Body of pancreas (tissue), 4 donors: Measurements from ENCODE around the gene LPCAT1. TPM values are rescaled to one million over a fixed set of nuclear protein-coding genes. Genes with fewer than 3 reads are reported as not detected.

ENCODE experiments used
- ATAC-seq: fragments of 150-250 bp; one replicate; pipeline ENCODE4 v1.9.1; 2016
- DNase-seq, 4 donors: peaks; one replicate each; pipeline ENCODE4 v3.0.0-alpha.2; 2019
- H3K27ac ChIP-seq, 4 donors: fragments of 200-600 bp; sonication (generic); 1 replicate in 3 of 4; 2 replicates in 1 of 4; pipeline versions ENCODE4 v1.5.1 to v1.6.1; 2016 to 2019; ENCODE audit warnings: mild to moderate bottlenecking in 1 of 4, mixed read lengths in 1 of 4, moderate library complexity in 1 of 4
- H3K27me3 ChIP-seq, 2 donors: fragments of 200-600 bp; sonication (generic); one replicate each; pipeline ENCODE4 v1.6.0; 2016; ENCODE audit warnings: mild to moderate bottlenecking in 1 of 2
- H3K36me3 ChIP-seq, 2 donors: fragments of 200-600 bp; sonication (generic); replicated peaks in 1 of 2; 2 replicates each; pipeline ENCODE4 v1.5.1; 2016; ENCODE audit warnings: low read depth in 2 of 2; ENCODE audit not compliant: insufficient read depth in 1 of 2
- H3K4me1 ChIP-seq: fragments of 200-600 bp; sonication (generic); one replicate; pipeline ENCODE4 v1.6.0; 2016
- H3K4me3 ChIP-seq, 2 donors: fragments of 200-600 bp; sonication (generic); 1 replicate in 1 of 2; 2 replicates in 1 of 2; pipeline ENCODE4 v1.5.1; 2016 to 2019
- H3K9me3 ChIP-seq, 3 donors: fragments of 200-600 bp; sonication (generic); 1 replicate in 2 of 3; 2 replicates in 1 of 3; pipeline ENCODE4 v1.5.1; 2016
- CTCF ChIP-seq, 7 experiments: fragments of 450-650 bp in 4 of 7; fragments of 200-600 bp in 3 of 7; sonication (generic) in 3 of 7; IDR thresholded peaks; one replicate each; pipeline ENCODE4 v1.5.1; 2016 to 2019; ENCODE audit warnings: antibody characterized with exemption in 7 of 7
- POLR2A ChIP-seq, 3 donors: fragments of 450-650 bp; IDR thresholded peaks; one replicate each; pipeline ENCODE4 v1.6.1; 2016; ENCODE audit warnings: antibody characterized with exemption in 3 of 3, mild to moderate bottlenecking in 2 of 3
- WGBS, 2 donors: methylation state at CpG; one replicate each; pipeline ENCODE4 v1.1.5; 2017; 5-methylcytosine and 5-hydroxymethylcytosine counted together
- intact Hi-C: fragments of 100-400 bp; cut with DNase I; formaldehyde crosslinking; loops from one replicate; pipeline ENCODE4 v1.15.1; 2023
- total RNA-seq, 2 donors: library from RNA; depleted of rRNA; stranded (reverse); fragments of >200 nt; gene quantifications; one replicate each; pipeline ENCODE4 v1.1.0, GENCODE V29; 2016

Gene LPCAT1
- total RNA-seq, 2 donors from 2014 or later, result 17.1 to 21.5 TPM

GRCh38 chr5:1527533-1528205 is 3.9 kb upstream of the LPCAT1 start:
- intact Hi-C loops, result no loop called here
- DNase-seq, result peak in 2 of 4 donors; percentile 0 to 4

GRCh38 chr5:1526681-1527131 is 2.9 kb upstream of the LPCAT1 start:
- intact Hi-C loops, result no loop called here
- H3K9me3 ChIP-seq, result no peaks in the 10 kb centered on the region
- TF ChIP-seq POLR2A (IDR thresholded peaks at IDR 0.05), result no peak
- no peak for TF ChIP-seq CTCF (IDR thresholded peaks at IDR 0.05)
- no peaks in the 10 kb centered on the region for H3K27me3 ChIP-seq
- H3K4me3 ChIP-seq, result no peak overlapping the region
- no peak for ATAC-seq
- peaks cover 15% of the 10 kb centered on the region for H3K4me1 ChIP-seq
- DNase-seq, result peak in 3 of 4 donors; percentile 1 to 6 (median 3)
- H3K36me3 ChIP-seq, result no peaks in the 10 kb centered on the region
- H3K27ac ChIP-seq, result no peak overlapping the region
- WGBS, 2 donors, result 78 to 84% methylated on average over 9 of the region's 9 CpGs

More at GRCh38 chr5:1527533-1528205, 3.9 kb upstream of the LPCAT1 start:
- no peaks in the 10 kb centered on the region for H3K27me3 ChIP-seq
- peaks cover 9% of the 10 kb centered on the region for H3K4me1 ChIP-seq
- ATAC-seq, result no peak
- 70% methylated on average over 12 of the region's 12 CpGs for WGBS, 2 donors
- H3K36me3 ChIP-seq, result no peaks in the 10 kb centered on the region
- no peaks in the 10 kb centered on the region for H3K9me3 ChIP-seq
- TF ChIP-seq POLR2A (IDR thresholded peaks at IDR 0.05), result no peak
- no peak for TF ChIP-seq CTCF (IDR thresholded peaks at IDR 0.05)
- no peak overlapping the region for H3K27ac ChIP-seq
- H3K4me3 ChIP-seq, result no peak overlapping the region

GRCh38 chr5:1526190-1526631 is 2.5 kb upstream of the LPCAT1 start:
- intact Hi-C loops, result no loop called here
- Histone ChIP-seq H3K4me3 (no peak overlapping the region), H3K27me3 (no peaks in the 10 kb centered on the region), H3K36me3 (no peaks in the 10 kb centered on the region), H3K4me1 (peaks cover 15% of the 10 kb centered on the region), H3K27ac (no peak overlapping the region), H3K9me3 (no peaks in the 10 kb centered on the region)
- ATAC-seq (no peak), DNase-seq (peak in 3 of 4 donors; percentile 1 to 8 (median 7))
- TF ChIP-seq CTCF (IDR thresholded peaks at IDR 0.05), result no peak
- WGBS, 2 donors, result 90 to 97% methylated on average over 6 to 7 of the region's 7 CpGs

- ATAC-seq (no peak), DNase-seq (peak in 3 of 4 donors; percentile 1 to 6 (median 5))
- Histone ChIP-seq H3K4me3 (no peak overlapping the region), H3K36me3 (no peaks in the 10 kb centered on the region), H3K9me3 (no peaks in the 10 kb centered on the region), H3K4me1 (peaks cover 15% of the 10 kb centered on the region), H3K27ac (no peak overlapping the region), H3K27me3 (no peaks in the 10 kb centered on the region)
- intact Hi-C loops, result no loop called here
- TF ChIP-seq CTCF (IDR thresholded peaks at IDR 0.05) (no peak), POLR2A (IDR thresholded peaks at IDR 0.05) (no peak)
- 86 to 93% methylated on average over 3 to 8 of the region's 8 CpGs for WGBS, 2 donors
Observed at GRCh38 chr5:1525624-1526189, 1.9 kb upstream of the LPCAT1 start.
